SK-N-SH (cell line): Measurements from ENCODE around the gene ZNF14. TPM values are rescaled to one million over a fixed set of nuclear protein-coding genes. Genes with fewer than 3 reads are reported as not detected.
A peak's percentile ranks its signal among the peaks of the same experiment; 100 is the strongest.

Source experiments
- CTCF ChIA-PET: fragments of 300-600, 350-600 bp; formaldehyde crosslinking; extraction: SDS; loops from one replicate; lab custom pipeline; 2021; lab: Yijun Ruan, JAX
- POLR2A ChIA-PET: fragments of 350-600 bp; sonication (Branson Sonifier 250); formaldehyde crosslinking; extraction: SDS; loops from one replicate; lab custom pipeline; 2020; ENCODE audit warnings: antibody characterized with exemption, inconsistent platforms; lab: Yijun Ruan, JAX
- DNase-seq: peaks from one replicate; pipeline ENCODE4 v3.0.0; 2012
- H2AFZ ChIP-seq: fragments of 200-600 bp; sonication (generic); 2 replicates; pipeline ENCODE4 v1.8.1; 2016; ENCODE audit warnings: antibody characterized with exemption, mild to moderate bottlenecking, low read depth
- H3F3A ChIP-seq: fragments of 200-600 bp; sonication (generic); replicated peaks from 2 replicates; pipeline ENCODE3; 2016; ENCODE audit warnings: antibody characterized with exemption, mild to moderate bottlenecking; ENCODE audit not compliant: insufficient read depth
- H3K27ac ChIP-seq, 2 experiments: fragments of 200-500 bp in 1 of 2; fragments of 200-600 bp in 1 of 2; sonication (Bioruptor generic) in 1 of 2; sonication (generic), shearing (Covaris generic) in 1 of 2; 2 replicates each; pipeline versions ENCODE4 v1.5.1 to v1.6.1; 2014 to 2016; ENCODE audit warnings: low read depth in 2 of 2, inconsistent platforms in 1 of 2, low read length in 1 of 2, mild to moderate bottlenecking in 1 of 2, mixed read lengths in 1 of 2
- H3K27me3 ChIP-seq: fragments of 200-600 bp; sonication (generic), shearing (Covaris generic); 2 replicates; pipeline ENCODE4 v1.6.1; 2016; ENCODE audit warnings: mixed run types; ENCODE audit not compliant: insufficient read depth
- H3K36me3 ChIP-seq, 2 experiments: fragments of 200-500 bp in 1 of 2; fragments of 200-600 bp in 1 of 2; sonication (Bioruptor generic) in 1 of 2; sonication (generic) in 1 of 2; replicated peaks in 1 of 2; 2 replicates each; pipeline versions ENCODE3 to v1.5.1; 2014 to 2016; ENCODE audit warnings: low read length in 1 of 2, mild to moderate bottlenecking in 1 of 2; ENCODE audit not compliant: insufficient read depth in 2 of 2, control insufficient read depth in 1 of 2
- H3K4me1 ChIP-seq, 2 experiments: fragments of 200-500 bp in 1 of 2; fragments of 200-600 bp in 1 of 2; sonication (Bioruptor generic) in 1 of 2; sonication (generic), shearing (Covaris generic) in 1 of 2; 2 replicates each; pipeline versions ENCODE4 v1.5.1 to v1.6.1; 2014 to 2016; ENCODE audit warnings: low read depth in 1 of 2, low read length in 1 of 2, mixed run types in 1 of 2; ENCODE audit not compliant: insufficient read depth in 2 of 2, control insufficient read depth in 1 of 2
- H3K4me2 ChIP-seq: fragments of 200-600 bp; sonication (generic), shearing (Covaris generic); 2 replicates; pipeline ENCODE4 v1.6.1; 2017; ENCODE audit warnings: mixed run types
- H3K4me3 ChIP-seq, 2 experiments: fragments of 200-500 bp in 1 of 2; fragments of 200-600 bp in 1 of 2; sonication (Bioruptor generic) in 1 of 2; sonication (generic), shearing (Covaris generic) in 1 of 2; 2 replicates each; pipeline versions ENCODE4 v1.5.1 to v1.8.1; 2014 to 2016; ENCODE audit warnings: low read depth in 2 of 2, inconsistent platforms in 1 of 2, low read length in 1 of 2, mild to moderate bottlenecking in 1 of 2, mixed read lengths in 1 of 2, moderate library complexity in 1 of 2
- H3K79me2 ChIP-seq: fragments of 200-600 bp; sonication (generic); 2 replicates; pipeline ENCODE4 v1.8.1; 2017; ENCODE audit warnings: mild to moderate bottlenecking; ENCODE audit not compliant: insufficient read depth
- H3K9ac ChIP-seq: fragments of 200-600 bp; sonication (generic); 2 replicates; pipeline ENCODE4 v1.6.1; 2017; ENCODE audit warnings: mixed run types
- H3K9me2 ChIP-seq: fragments of 200-600 bp; sonication (generic); 2 replicates; pipeline ENCODE4 v1.6.1; 2017; ENCODE audit warnings: mixed run types
- H3K9me3 ChIP-seq: fragments of 200-600 bp; sonication (generic); 2 replicates; pipeline ENCODE4 v1.6.1; 2017; ENCODE audit warnings: mixed run types, mild to moderate bottlenecking, moderate library complexity
- H4K20me1 ChIP-seq: fragments of 200-600 bp; sonication (generic); 2 replicates; pipeline ENCODE4 v1.6.1; 2017; ENCODE audit warnings: mild to moderate bottlenecking, mixed run types; ENCODE audit not compliant: insufficient read depth
- CHD2 ChIP-seq: fragments of 150-350 bp; IDR thresholded peaks from 2 replicates; pipeline ENCODE4 v1.6.1; 2018; ENCODE audit warnings: low read length; ENCODE audit not compliant: partially characterized antibody
- ELF1 ChIP-seq: IDR thresholded peaks from 2 replicates; pipeline ENCODE4 v1.4.0; 2012
- EP300 ChIP-seq, 2 experiments: IDR thresholded peaks; 2 replicates each; pipeline versions ENCODE4 v1.4.0 to v1.6.1; 2012; ENCODE audit warnings: borderline replicate concordance in 1 of 2, low read depth in 1 of 2, low read length in 1 of 2
- GABPA ChIP-seq: IDR thresholded peaks from 2 replicates; pipeline ENCODE4 v1.4.0; 2012; ENCODE audit warnings: low read depth, mild to moderate bottlenecking
- MAX ChIP-seq: IDR thresholded peaks from 2 replicates; pipeline ENCODE4 v1.4.0; 2012; ENCODE audit warnings: low read depth
- MXI1 ChIP-seq: IDR thresholded peaks from 2 replicates; pipeline ENCODE4 v1.6.1; 2012; ENCODE audit warnings: mild to moderate bottlenecking, low read depth, low read length, improper control_type of control experiment
- NFIC ChIP-seq: IDR thresholded peaks from 2 replicates; pipeline ENCODE4 v1.4.0; 2012; ENCODE audit warnings: borderline replicate concordance
- NRF1 ChIP-seq: IDR thresholded peaks from 2 replicates; pipeline ENCODE4 v1.6.1; 2012; ENCODE audit warnings: low read depth, mild to moderate bottlenecking, low read length
- POLR2AphosphoS5 ChIP-seq: IDR thresholded peaks from 2 replicates; pipeline ENCODE4 v1.6.1; 2012; ENCODE audit warnings: low read depth, low read length
- SIN3A ChIP-seq: IDR thresholded peaks from 2 replicates; pipeline ENCODE4 v1.6.1; 2012; ENCODE audit warnings: low read depth, mild to moderate bottlenecking, low read length, moderate library complexity, borderline replicate concordance
- TAF1 ChIP-seq: IDR thresholded peaks from 2 replicates; pipeline ENCODE4 v1.6.1; 2012; ENCODE audit warnings: low read depth, mild to moderate bottlenecking, low read length, moderate library complexity, borderline replicate concordance
- YY1 ChIP-seq: IDR thresholded peaks from 2 replicates; pipeline ENCODE4 v1.4.0; 2012; ENCODE audit warnings: low read depth, mild to moderate bottlenecking
- WGBS: methylation state at CpG from one replicate; pipeline ENCODE4 v1.1.6; 2017; ENCODE audit warnings: low lambda C conversion rate; 5-methylcytosine and 5-hydroxymethylcytosine counted together
- polyA plus RNA-seq, 3 experiments: library from polyadenylated mRNA; depleted of rRNA; stranded (reverse); fragments of >200 nt; gene quantifications; 2 replicates each; pipeline ENCODE4 v1.2.3, GENCODE V29; 2012
- TF ChIP-seq, protein P1 (sequence below): fragments of 200-600 bp; sonication (generic); IDR thresholded peaks from 2 replicates; pipeline ENCODE4 v1.6.1; 2017; ENCODE audit warnings: antibody characterized with exemption, mild to moderate bottlenecking, moderate library complexity
- TF ChIP-seq, protein P2 (sequence below): IDR thresholded peaks from 2 replicates; pipeline ENCODE4 v1.4.0; 2012; ENCODE audit warnings: low read depth, borderline replicate concordance
- TF ChIP-seq, protein P3 (sequence below): IDR thresholded peaks from 2 replicates; pipeline ENCODE4; 2012

Gene ZNF14
- polyA plus RNA-seq, 1 of the 3 experiments (the other 2 are of a cell fraction) = 1.1 TPM

DNA sequence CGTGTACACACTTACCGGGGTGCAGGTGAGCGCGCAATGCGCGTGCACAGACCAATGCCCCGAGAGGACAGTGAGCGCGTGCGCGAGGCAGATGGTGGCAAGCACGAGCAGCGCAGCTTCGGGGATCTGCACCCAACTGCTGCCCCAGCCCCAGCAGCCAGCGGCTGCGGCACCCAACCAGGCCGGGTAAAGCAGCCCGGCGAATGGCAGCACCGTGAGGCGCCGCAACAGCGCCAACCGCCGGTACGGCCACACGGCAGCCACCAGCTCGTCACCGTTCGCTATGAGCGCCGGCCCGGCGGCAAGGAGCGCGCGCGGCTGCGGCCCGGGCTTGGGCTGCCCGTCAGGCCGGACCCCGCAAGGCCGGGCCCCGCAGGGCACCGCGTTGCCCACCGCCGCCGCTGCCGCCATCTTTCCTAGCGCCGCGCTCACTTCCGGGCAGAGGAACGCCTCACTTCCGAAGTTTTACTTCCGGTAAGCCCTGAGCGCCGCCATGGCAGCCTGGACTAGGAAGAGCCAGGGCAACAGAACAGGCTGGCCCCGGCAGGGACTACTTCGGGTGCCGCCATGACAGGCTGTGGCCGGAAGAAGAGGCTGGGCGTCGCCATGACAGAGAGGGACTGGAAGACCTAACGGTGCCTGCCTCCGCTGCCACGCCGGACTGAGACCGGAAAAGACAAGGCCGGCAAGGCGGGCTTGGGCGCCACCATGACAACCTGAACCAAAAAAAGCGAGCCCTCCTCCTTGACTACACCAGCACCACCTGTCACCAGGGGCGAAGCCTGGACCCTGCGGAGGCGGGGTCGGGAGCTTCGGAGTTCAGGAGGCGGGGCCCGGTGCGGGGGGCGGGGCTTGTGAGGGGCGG lies 69.4 kb downstream of the ZNF14 start, which contains the start of gene ATP13A1:
Gene ATP13A1, minus strand, starts transcription at position 421 of the 865 bp plus-strand sequence. Its CDS starts 10 bp downstream, at position 411.
- peaks cover 44% of the 10 kb centered on the region for H3K79me2 ChIP-seq
- POLR2A ChIA-PET = interaction anchor here (0.6 to 0.7 kb wide), 2 partner anchors 134 to 148 kb away, joined by 3 read pairs; partner anchors contain the start of gene NDUFA13
- H3K36me3 ChIP-seq = peaks cover 5 to 11% of the 10 kb centered on the region in 2 experiments
- H3K9me2 ChIP-seq = no peaks in the 10 kb centered on the region
- peak within 1 kb of the TSS; percentile 83 to 90 for H3K4me3 ChIP-seq
- no peaks in the 10 kb centered on the region for H3F3A ChIP-seq
- H3K4me1 ChIP-seq = peaks cover 0 to 20% of the 10 kb centered on the region in 2 experiments; a peak in 2 of 4 replicates
- H3K27ac ChIP-seq = peak within 1 kb of the TSS; percentile 88 to 92
- CTCF ChIA-PET = interaction anchor here (1.0 to 2.9 kb wide), 3 partner anchors 12 to 131 kb away, joined by 3 to 17 read pairs (median 3); partner anchors contain the start of gene GMIP
- peak; percentile 95 for DNase-seq
- TF ChIP-seq GABPA (peak; percentile 94), CHD2 (peak; percentile 65), MAX (peak; percentile 42), ELF1 (peak; percentile 96), NFIC (no peak), TAF1 (peak; percentile 94), POLR2AphosphoS5 (peak; percentile 81), EP300 (IDR thresholded peaks at IDR 0.05; ENCODE audit: borderline replicate concordance in 1 of 2, low read depth in 1 of 2, low read length in 1 of 2) (no peak), SIN3A (peak; percentile 56; the same call in 1 of the 2 replicates), NRF1 (peak; percentile 47), MXI1 (peak; percentile 89), YY1 (peak; percentile 100)
- TF ChIP-seq, protein P1, sequence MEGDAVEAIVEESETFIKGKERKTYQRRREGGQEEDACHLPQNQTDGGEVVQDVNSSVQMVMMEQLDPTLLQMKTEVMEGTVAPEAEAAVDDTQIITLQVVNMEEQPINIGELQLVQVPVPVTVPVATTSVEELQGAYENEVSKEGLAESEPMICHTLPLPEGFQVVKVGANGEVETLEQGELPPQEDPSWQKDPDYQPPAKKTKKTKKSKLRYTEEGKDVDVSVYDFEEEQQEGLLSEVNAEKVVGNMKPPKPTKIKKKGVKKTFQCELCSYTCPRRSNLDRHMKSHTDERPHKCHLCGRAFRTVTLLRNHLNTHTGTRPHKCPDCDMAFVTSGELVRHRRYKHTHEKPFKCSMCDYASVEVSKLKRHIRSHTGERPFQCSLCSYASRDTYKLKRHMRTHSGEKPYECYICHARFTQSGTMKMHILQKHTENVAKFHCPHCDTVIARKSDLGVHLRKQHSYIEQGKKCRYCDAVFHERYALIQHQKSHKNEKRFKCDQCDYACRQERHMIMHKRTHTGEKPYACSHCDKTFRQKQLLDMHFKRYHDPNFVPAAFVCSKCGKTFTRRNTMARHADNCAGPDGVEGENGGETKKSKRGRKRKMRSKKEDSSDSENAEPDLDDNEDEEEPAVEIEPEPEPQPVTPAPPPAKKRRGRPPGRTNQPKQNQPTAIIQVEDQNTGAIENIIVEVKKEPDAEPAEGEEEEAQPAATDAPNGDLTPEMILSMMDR = 0 out of 2 replicates have a peak, but pooled peaks have one; percentile 18
- TF ChIP-seq, protein P2, sequence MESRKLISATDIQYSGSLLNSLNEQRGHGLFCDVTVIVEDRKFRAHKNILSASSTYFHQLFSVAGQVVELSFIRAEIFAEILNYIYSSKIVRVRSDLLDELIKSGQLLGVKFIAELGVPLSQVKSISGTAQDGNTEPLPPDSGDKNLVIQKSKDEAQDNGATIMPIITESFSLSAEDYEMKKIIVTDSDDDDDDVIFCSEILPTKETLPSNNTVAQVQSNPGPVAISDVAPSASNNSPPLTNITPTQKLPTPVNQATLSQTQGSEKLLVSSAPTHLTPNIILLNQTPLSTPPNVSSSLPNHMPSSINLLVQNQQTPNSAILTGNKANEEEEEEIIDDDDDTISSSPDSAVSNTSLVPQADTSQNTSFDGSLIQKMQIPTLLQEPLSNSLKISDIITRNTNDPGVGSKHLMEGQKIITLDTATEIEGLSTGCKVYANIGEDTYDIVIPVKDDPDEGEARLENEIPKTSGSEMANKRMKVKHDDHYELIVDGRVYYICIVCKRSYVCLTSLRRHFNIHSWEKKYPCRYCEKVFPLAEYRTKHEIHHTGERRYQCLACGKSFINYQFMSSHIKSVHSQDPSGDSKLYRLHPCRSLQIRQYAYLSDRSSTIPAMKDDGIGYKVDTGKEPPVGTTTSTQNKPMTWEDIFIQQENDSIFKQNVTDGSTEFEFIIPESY = no peak
- TF ChIP-seq, protein P3, sequence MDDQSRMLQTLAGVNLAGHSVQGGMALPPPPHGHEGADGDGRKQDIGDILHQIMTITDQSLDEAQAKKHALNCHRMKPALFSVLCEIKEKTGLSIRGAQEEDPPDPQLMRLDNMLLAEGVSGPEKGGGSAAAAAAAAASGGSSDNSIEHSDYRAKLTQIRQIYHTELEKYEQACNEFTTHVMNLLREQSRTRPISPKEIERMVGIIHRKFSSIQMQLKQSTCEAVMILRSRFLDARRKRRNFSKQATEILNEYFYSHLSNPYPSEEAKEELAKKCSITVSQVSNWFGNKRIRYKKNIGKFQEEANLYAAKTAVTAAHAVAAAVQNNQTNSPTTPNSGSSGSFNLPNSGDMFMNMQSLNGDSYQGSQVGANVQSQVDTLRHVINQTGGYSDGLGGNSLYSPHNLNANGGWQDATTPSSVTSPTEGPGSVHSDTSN = 0 out of 2 replicates have a peak, but pooled peaks have one; percentile 24
- 2% methylated on average over 20 of the region's 85 CpGs for WGBS
- H4K20me1 ChIP-seq = peaks cover 31% of the 10 kb centered on the region
- no peaks in the 10 kb centered on the region for H3K9me3 ChIP-seq
- peak within 1 kb of the TSS; percentile 74 for H3K4me2 ChIP-seq
- peak within 1 kb of the TSS; percentile 88 for H2AFZ ChIP-seq
- H3K27me3 ChIP-seq = no peaks in the 10 kb centered on the region
- H3K9ac ChIP-seq = peak within 1 kb of the TSS; percentile 86
